SK-N-MC (cell line): ENCODE measurements around the gene GBX2.

ENCODE experiments used
- EZH2 ChIP-seq: fragments of 200-600 bp; sonication (generic); IDR thresholded peaks from one replicate; pipeline ENCODE4 v1.6.1; 2017; ENCODE audit warnings: antibody characterized with exemption
- POLR2AphosphoS5 ChIP-seq: IDR thresholded peaks from 2 replicates; pipeline ENCODE4 v1.6.1; 2012; ENCODE audit warnings: mild to moderate bottlenecking, low read depth, low read length, borderline replicate concordance

- TF ChIP-seq POLR2AphosphoS5 (no peak), EZH2 (no peak)
Measured at GRCh38 chr2:236215761-236216333, 47.7 kb upstream of the GBX2 start.
